Measurements from ENCODE around the gene WTIP.

The WTIP gene

DNA sequence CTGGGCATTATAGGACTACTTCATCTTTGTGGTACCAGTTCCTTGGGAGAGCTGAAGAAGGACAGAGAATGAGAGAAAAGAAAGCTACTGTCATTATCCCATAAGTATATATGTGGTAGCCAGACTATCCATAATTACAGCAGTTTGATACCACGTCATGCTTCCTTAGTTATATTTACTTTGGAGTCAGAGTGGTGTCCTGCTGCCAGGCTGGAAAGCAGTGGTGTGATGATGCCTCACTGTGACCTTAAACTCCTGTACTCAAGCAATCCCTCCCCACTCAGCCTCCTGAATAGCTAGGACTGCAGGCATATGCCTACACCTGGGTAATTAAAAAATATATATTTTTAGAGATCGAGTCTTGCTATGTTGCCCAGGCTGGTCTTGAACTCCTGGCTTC, 57.8 kb downstream of the WTIP start:
- no peak for TF ChIP-seq CTCF (IDR thresholded peaks at IDR 0.05)
- H3K79me2 ChIP-seq = no peaks in the 10 kb centered on the region
- no peaks in the 10 kb centered on the region for H3K36me3 ChIP-seq (ENCODE audit: control insufficient read depth, insufficient read depth, low read length)

GRCh38 chr19:34540811-34541557, 59.4 kb downstream of the WTIP start:
- Histone ChIP-seq H3K27me3 (ENCODE audit: control insufficient read depth, insufficient read depth, low read length) (no peaks in the 10 kb centered on the region), H2AFZ (no peak overlapping the region), H3K79me2 (no peaks in the 10 kb centered on the region), H3K9ac (no peak overlapping the region), H3K9me3 (ENCODE audit: control insufficient read depth, low read length) (no peaks in the 10 kb centered on the region), H3K4me1 (no peaks in the 10 kb centered on the region), H3K36me3 (ENCODE audit: control insufficient read depth, insufficient read depth, low read length) (no peaks in the 10 kb centered on the region), H3K4me2 (ENCODE audit: low read length) (no peak overlapping the region), H3K27ac (no peak overlapping the region), H3K4me3 (ENCODE audit: low read depth, low read length) (no peak overlapping the region)
- no peak for TF ChIP-seq CTCF (IDR thresholded peaks at IDR 0.05)

More for the DNA sequence above, 57.8 kb downstream of the WTIP start:
- H3K9me3 ChIP-seq (ENCODE audit: control insufficient read depth, low read length) = no peaks in the 10 kb centered on the region
- no peak overlapping the region for H3K27ac ChIP-seq
- H3K4me2 ChIP-seq (ENCODE audit: low read length) = no peak overlapping the region
- no peak overlapping the region for H3K4me3 ChIP-seq (ENCODE audit: low read depth, low read length)
- H3K4me1 ChIP-seq = no peaks in the 10 kb centered on the region
- no peak overlapping the region for H3K9ac ChIP-seq
- H3K27me3 ChIP-seq (ENCODE audit: control insufficient read depth, insufficient read depth, low read length) = no peaks in the 10 kb centered on the region
- no peak overlapping the region for H2AFZ ChIP-seq

GRCh38 chr19:34549833-34550232, 68.3 kb downstream of the WTIP start:
- Histone ChIP-seq H3K9me3 (ENCODE audit: control insufficient read depth, low read length) (no peaks in the 10 kb centered on the region), H3K27ac (no peak overlapping the region), H3K9ac (no peak overlapping the region), H3K4me1 (no peaks in the 10 kb centered on the region), H3K4me2 (ENCODE audit: low read length) (no peak overlapping the region), H2AFZ (no peak overlapping the region), H3K36me3 (ENCODE audit: control insufficient read depth, insufficient read depth, low read length) (no peaks in the 10 kb centered on the region), H3K79me2 (no peaks in the 10 kb centered on the region), H3K4me3 (ENCODE audit: low read depth, low read length) (no peak overlapping the region), H3K27me3 (ENCODE audit: control insufficient read depth, insufficient read depth, low read length) (no peaks in the 10 kb centered on the region)
- TF ChIP-seq CTCF (IDR thresholded peaks at IDR 0.05) = no peak

GRCh38 chr19:34555447-34555846, 73.9 kb downstream of the WTIP start:
- Histone ChIP-seq H3K79me2 (no peaks in the 10 kb centered on the region), H2AFZ (no peak overlapping the region), H3K36me3 (ENCODE audit: control insufficient read depth, insufficient read depth, low read length) (no peaks in the 10 kb centered on the region), H3K27ac (no peak overlapping the region), H3K9me3 (ENCODE audit: control insufficient read depth, low read length) (no peaks in the 10 kb centered on the region), H3K4me3 (ENCODE audit: low read depth, low read length) (no peak overlapping the region), H3K27me3 (ENCODE audit: control insufficient read depth, insufficient read depth, low read length) (no peaks in the 10 kb centered on the region), H3K4me2 (ENCODE audit: low read length) (no peak overlapping the region), H3K9ac (no peak overlapping the region), H3K4me1 (no peaks in the 10 kb centered on the region)
- TF ChIP-seq CTCF (IDR thresholded peaks at IDR 0.05) = no peak

GRCh38 chr19:34556488-34556887, 74.9 kb downstream of the WTIP start:
- H3K4me3 ChIP-seq (ENCODE audit: low read depth, low read length) = no peak overlapping the region
- no peak overlapping the region for H3K4me2 ChIP-seq (ENCODE audit: low read length)
- no peak overlapping the region for H3K9ac ChIP-seq
- H3K79me2 ChIP-seq = no peaks in the 10 kb centered on the region
- no peaks in the 10 kb centered on the region for H3K36me3 ChIP-seq (ENCODE audit: control insufficient read depth, insufficient read depth, low read length)
- H2AFZ ChIP-seq = no peak overlapping the region
- no peak for TF ChIP-seq CTCF (IDR thresholded peaks at IDR 0.05)
- no peaks in the 10 kb centered on the region for H3K27me3 ChIP-seq (ENCODE audit: control insufficient read depth, insufficient read depth, low read length)
- H3K27ac ChIP-seq = no peak overlapping the region
- no peaks in the 10 kb centered on the region for H3K9me3 ChIP-seq (ENCODE audit: control insufficient read depth, low read length)
- no peaks in the 10 kb centered on the region for H3K4me1 ChIP-seq

Data from parathyroid adenoma (tissue), 2 donors.